Measurements from ENCODE around the gene PRKCE. TPM values are rescaled to one million over a fixed set of nuclear protein-coding genes. Genes with fewer than 3 reads are reported as not detected.
A peak's percentile ranks its signal among the peaks of the same experiment; 100 is the strongest.

PRKCE gene
- total and polyA plus RNA-seq, 7 donors: 3.0 to 21.9 (median 15.8) TPM

- Histone ChIP-seq H3K36me3 (peaks cover 0 to 15% (median 0%) of the 10 kb centered on the region in 4 donors), H3K27me3 (no peaks in the 10 kb centered on the region), H3K27ac (no peak overlapping the region), H3K9me3 (no peaks in the 10 kb centered on the region), H3K4me1 (no peaks in the 10 kb centered on the region), H3K4me3 (no peak overlapping the region)
- TF ChIP-seq POLR2A (IDR thresholded peaks at IDR 0.05): no peak
- no peak for TF ChIP-seq EP300 (IDR thresholded peaks at IDR 0.05)
- TF ChIP-seq POLR2AphosphoS5 (IDR thresholded peaks at IDR 0.05): no peak
- TF ChIP-seq CTCF (IDR thresholded peaks at IDR 0.05): no peak
- 87 to 91% methylated on average over 14 of the region's 14 CpGs for WGBS, 2 donors
- intact Hi-C loops (cut with DNase I): no loop called here
- DNase-seq: peak; percentile 30
Observed at GRCh38 chr2:45975752-45976517, 324.5 kb downstream of the PRKCE start.

GRCh38 chr2:45978302-45978859 is 326.9 kb downstream of the PRKCE start:
- intact Hi-C loops (cut with DNase I): no loop called here

GRCh38 chr2:45979065-45979464 is 327.6 kb downstream of the PRKCE start:
- H3K27me3 ChIP-seq: no peaks in the 10 kb centered on the region
- no peak overlapping the region for H3K4me3 ChIP-seq
- H3K9me3 ChIP-seq: no peaks in the 10 kb centered on the region
- no peak overlapping the region for H3K27ac ChIP-seq
- peaks cover 0 to 34% (median 2%) of the 10 kb centered on the region in 4 donors for H3K36me3 ChIP-seq
- intact Hi-C loops (cut with DNase I): no loop called here
- TF ChIP-seq CTCF (IDR thresholded peaks at IDR 0.05): no peak
- TF ChIP-seq EP300 (IDR thresholded peaks at IDR 0.05): no peak
- TF ChIP-seq POLR2AphosphoS5 (IDR thresholded peaks at IDR 0.05): no peak
- TF ChIP-seq POLR2A (IDR thresholded peaks at IDR 0.05): no peak
- peak; percentile 9 for DNase-seq
- no peaks in the 10 kb centered on the region for H3K4me1 ChIP-seq
- WGBS, 2 donors: 87 to 92% methylated on average over 4 of the region's 4 CpGs

More at GRCh38 chr2:45978302-45978859, 326.9 kb downstream of the PRKCE start:
- TF ChIP-seq EP300 (IDR thresholded peaks at IDR 0.05) (no peak), POLR2AphosphoS5 (IDR thresholded peaks at IDR 0.05) (no peak), POLR2A (IDR thresholded peaks at IDR 0.05) (no peak), CTCF (IDR thresholded peaks at IDR 0.05) (no peak)
- Histone ChIP-seq H3K27ac (no peak overlapping the region), H3K9me3 (no peaks in the 10 kb centered on the region), H3K4me1 (no peaks in the 10 kb centered on the region), H3K36me3 (peaks cover 0 to 33% (median 2%) of the 10 kb centered on the region in 4 donors), H3K4me3 (no peak overlapping the region), H3K27me3 (no peaks in the 10 kb centered on the region)
- WGBS, 2 donors: 87 to 88% methylated on average over 4 of the region's 4 CpGs
- DNase-seq: peak; percentile 14

GRCh38 chr2:45980161-45980865 is 328.8 kb downstream of the PRKCE start:
- DNase-seq: peak; percentile 34
- WGBS, 2 donors: 70 to 82% methylated on average over 11 of the region's 11 CpGs
- no peaks in the 10 kb centered on the region for H3K9me3 ChIP-seq

More at GRCh38 chr2:45980161-45980865, 328.8 kb downstream of the PRKCE start:
- Histone ChIP-seq H3K27ac (no peak overlapping the region), H3K4me1 (no peaks in the 10 kb centered on the region), H3K4me3 (no peak overlapping the region), H3K27me3 (no peaks in the 10 kb centered on the region), H3K36me3 (peaks cover 0 to 45% (median 5%) of the 10 kb centered on the region in 4 donors)
- intact Hi-C loops (cut with DNase I): no loop called here
- TF ChIP-seq EP300 (IDR thresholded peaks at IDR 0.05): no peak
- no peak for TF ChIP-seq POLR2A (IDR thresholded peaks at IDR 0.05)
- TF ChIP-seq POLR2AphosphoS5 (IDR thresholded peaks at IDR 0.05): no peak
- TF ChIP-seq CTCF (IDR thresholded peaks at IDR 0.05): no peak

Data from sigmoid colon (tissue), 7 donors.